ENCODE data around the gene NDST4. TPM values are rescaled to one million over a fixed set of nuclear protein-coding genes. Genes with fewer than 3 reads are reported as not detected.
A peak's percentile ranks its signal among the peaks of the same experiment; 100 is the strongest.

Gene NDST4
- total RNA-seq, 1 donor from 2014 or later: 1.3 TPM

GRCh38 chr4:114783215-114783595 is 330.2 kb downstream of the NDST4 start:
- peak; percentile 16 for DNase-seq

GRCh38 chr4:114782415-114783214 is 330.8 kb downstream of the NDST4 start:
- peak; percentile 7 for DNase-seq

- peak; percentile 42 for DNase-seq
Observed at GRCh38 chr4:114780205-114780604, 333.2 kb downstream of the NDST4 start.

Small RNAs within 50 kb of the gene (small RNA-seq; reads per million reads assigned to genes)
- not detected for gene RN7SL808P (ENCODE audit: low replicate concordance)

All from tongue (tissue), 3 donors.